ENCODE results near the gene SRGAP1. TPM values are rescaled to one million over a fixed set of nuclear protein-coding genes. Genes with fewer than 3 reads are reported as not detected.

Gene SRGAP1
- total RNA-seq, 1 experiment from 2014 or later: 26.8 TPM

DNA sequence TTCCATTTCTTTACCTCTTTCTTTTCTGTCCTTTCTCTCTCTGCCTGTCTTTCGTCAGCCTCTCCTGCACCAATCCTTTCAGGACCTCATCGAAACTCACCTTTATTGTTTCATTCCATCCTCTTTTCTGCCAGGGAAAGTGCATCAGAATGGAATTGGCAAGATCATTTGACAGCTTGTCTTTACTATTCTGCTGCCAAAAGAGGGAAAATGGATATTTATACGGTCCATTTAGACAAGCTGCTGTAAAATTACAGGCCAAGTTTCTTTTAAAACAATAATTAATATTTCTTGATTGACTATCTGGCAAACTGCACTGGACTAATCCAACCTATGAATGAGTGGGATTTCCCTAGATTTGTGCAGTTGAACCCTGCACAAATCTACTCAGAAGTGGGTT lies 7.6 kb upstream of the SRGAP1 start:
- H3K4me3 ChIP-seq (ENCODE audit: low read depth in 2 of 2, low read length in 2 of 2): no peak overlapping the region
- in situ Hi-C loops (cut with HindIII; ENCODE audit: low pct_unique_long_range_greater_than_20kb, low sequenced_read_pairs) (no loop called here), intact Hi-C loops (cut with micrococcal nuclease; ENCODE audit: unreplicated experiment) (no loop called here)
- no peaks in the 10 kb centered on the region for H3K27me3 ChIP-seq (ENCODE audit: control insufficient read depth, insufficient read depth, low read length)
- no peaks in the 10 kb centered on the region for H3K36me3 ChIP-seq (ENCODE audit: control insufficient read depth, insufficient read depth, low read length)
- CTCF ChIA-PET: no interaction called here
- BruUV-seq (replicated peaks): no TSS peak
- POLR2A ChIA-PET: interaction anchor here (0.6 kb wide), 1 partner anchor 1600 kb away, joined by 3 read pairs; no protein-coding TSS in a partner anchor
- ATAC-seq: no peak
- TF ChIP-seq, protein P1, sequence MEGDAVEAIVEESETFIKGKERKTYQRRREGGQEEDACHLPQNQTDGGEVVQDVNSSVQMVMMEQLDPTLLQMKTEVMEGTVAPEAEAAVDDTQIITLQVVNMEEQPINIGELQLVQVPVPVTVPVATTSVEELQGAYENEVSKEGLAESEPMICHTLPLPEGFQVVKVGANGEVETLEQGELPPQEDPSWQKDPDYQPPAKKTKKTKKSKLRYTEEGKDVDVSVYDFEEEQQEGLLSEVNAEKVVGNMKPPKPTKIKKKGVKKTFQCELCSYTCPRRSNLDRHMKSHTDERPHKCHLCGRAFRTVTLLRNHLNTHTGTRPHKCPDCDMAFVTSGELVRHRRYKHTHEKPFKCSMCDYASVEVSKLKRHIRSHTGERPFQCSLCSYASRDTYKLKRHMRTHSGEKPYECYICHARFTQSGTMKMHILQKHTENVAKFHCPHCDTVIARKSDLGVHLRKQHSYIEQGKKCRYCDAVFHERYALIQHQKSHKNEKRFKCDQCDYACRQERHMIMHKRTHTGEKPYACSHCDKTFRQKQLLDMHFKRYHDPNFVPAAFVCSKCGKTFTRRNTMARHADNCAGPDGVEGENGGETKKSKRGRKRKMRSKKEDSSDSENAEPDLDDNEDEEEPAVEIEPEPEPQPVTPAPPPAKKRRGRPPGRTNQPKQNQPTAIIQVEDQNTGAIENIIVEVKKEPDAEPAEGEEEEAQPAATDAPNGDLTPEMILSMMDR (IDR thresholded peaks at IDR 0.05): no peak
- TF ChIP-seq, protein P2, sequence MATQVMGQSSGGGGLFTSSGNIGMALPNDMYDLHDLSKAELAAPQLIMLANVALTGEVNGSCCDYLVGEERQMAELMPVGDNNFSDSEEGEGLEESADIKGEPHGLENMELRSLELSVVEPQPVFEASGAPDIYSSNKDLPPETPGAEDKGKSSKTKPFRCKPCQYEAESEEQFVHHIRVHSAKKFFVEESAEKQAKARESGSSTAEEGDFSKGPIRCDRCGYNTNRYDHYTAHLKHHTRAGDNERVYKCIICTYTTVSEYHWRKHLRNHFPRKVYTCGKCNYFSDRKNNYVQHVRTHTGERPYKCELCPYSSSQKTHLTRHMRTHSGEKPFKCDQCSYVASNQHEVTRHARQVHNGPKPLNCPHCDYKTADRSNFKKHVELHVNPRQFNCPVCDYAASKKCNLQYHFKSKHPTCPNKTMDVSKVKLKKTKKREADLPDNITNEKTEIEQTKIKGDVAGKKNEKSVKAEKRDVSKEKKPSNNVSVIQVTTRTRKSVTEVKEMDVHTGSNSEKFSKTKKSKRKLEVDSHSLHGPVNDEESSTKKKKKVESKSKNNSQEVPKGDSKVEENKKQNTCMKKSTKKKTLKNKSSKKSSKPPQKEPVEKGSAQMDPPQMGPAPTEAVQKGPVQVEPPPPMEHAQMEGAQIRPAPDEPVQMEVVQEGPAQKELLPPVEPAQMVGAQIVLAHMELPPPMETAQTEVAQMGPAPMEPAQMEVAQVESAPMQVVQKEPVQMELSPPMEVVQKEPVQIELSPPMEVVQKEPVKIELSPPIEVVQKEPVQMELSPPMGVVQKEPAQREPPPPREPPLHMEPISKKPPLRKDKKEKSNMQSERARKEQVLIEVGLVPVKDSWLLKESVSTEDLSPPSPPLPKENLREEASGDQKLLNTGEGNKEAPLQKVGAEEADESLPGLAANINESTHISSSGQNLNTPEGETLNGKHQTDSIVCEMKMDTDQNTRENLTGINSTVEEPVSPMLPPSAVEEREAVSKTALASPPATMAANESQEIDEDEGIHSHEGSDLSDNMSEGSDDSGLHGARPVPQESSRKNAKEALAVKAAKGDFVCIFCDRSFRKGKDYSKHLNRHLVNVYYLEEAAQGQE (IDR thresholded peaks at IDR 0.05; ENCODE audit: insufficient read depth in 1 of 2, low read depth in 2 of 2, low read length in 1 of 2): no peak
- TF ChIP-seq POLR2AphosphoS5 (IDR thresholded peaks at IDR 0.05; ENCODE audit: low read depth, low read length): no peak
- TF ChIP-seq SIN3A (IDR thresholded peaks at IDR 0.05; ENCODE audit: borderline replicate concordance, insufficient read depth, low read depth, low read length): no peak
- no peak for TF ChIP-seq TCF7L2 (IDR thresholded peaks at IDR 0.05; ENCODE audit: low read depth, low read length)
- H3K9me3 ChIP-seq (ENCODE audit: control insufficient read depth, insufficient read depth, low read depth, low read length): no peaks in the 10 kb centered on the region
- H3K27ac ChIP-seq (ENCODE audit: low read length): no peak overlapping the region
- peaks cover 4% of the 10 kb centered on the region; the same call in 1 of the 2 replicates for H3K4me1 ChIP-seq (ENCODE audit: control insufficient read depth, insufficient read depth, low read length)
- no peak for DNase-seq (ENCODE audit: low read depth, low spot score)

DNA sequence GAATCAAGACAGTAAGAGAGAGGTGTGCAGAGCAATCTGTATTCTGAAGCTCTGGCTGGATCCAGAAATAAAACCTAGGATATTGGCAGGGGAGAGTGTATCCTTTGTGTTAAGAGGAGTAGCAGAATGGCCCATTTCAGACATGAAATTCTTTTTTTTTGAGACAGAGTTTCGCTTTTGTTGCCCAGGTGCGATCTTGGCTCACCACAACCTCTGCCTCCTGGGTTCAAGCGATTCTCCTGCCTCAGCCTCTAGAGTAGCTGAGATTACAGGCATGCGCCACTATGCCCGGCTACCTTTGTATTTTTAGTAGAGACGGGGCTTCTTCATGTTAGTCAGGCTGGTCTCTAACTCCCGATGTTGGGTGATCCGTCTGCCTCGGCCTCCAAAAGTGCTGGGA lies 6.1 kb upstream of the SRGAP1 start:
- Histone ChIP-seq H3K27ac (ENCODE audit: low read length) (no peak overlapping the region), H3K27me3 (ENCODE audit: control insufficient read depth, insufficient read depth, low read length) (no peaks in the 10 kb centered on the region), H3K4me3 (ENCODE audit: low read depth in 2 of 2, low read length in 2 of 2) (no peak overlapping the region), H3K9me3 (ENCODE audit: control insufficient read depth, insufficient read depth, low read depth, low read length) (no peaks in the 10 kb centered on the region), H3K36me3 (ENCODE audit: control insufficient read depth, insufficient read depth, low read length) (no peaks in the 10 kb centered on the region), H3K4me1 (ENCODE audit: control insufficient read depth, insufficient read depth, low read length) (peaks cover 8% of the 10 kb centered on the region)
- ChIA-PET CTCF (interaction anchor here (0.7 kb wide), 2 partner anchors 133 to 424 kb away, joined by 4 to 9 read pairs; no protein-coding TSS in a partner anchor), POLR2A (no interaction called here)
- DNase-seq (ENCODE audit: low read depth, low spot score): no peak
- BruUV-seq (replicated peaks): no TSS peak
- in situ Hi-C loops (cut with HindIII; ENCODE audit: low pct_unique_long_range_greater_than_20kb, low sequenced_read_pairs): no loop called here
- TF ChIP-seq, protein P2 (IDR thresholded peaks at IDR 0.05; ENCODE audit: insufficient read depth in 1 of 2, low read depth in 2 of 2, low read length in 1 of 2): no peak
- TF ChIP-seq, protein P1 (IDR thresholded peaks at IDR 0.05): no peak
- no peak for TF ChIP-seq TCF7L2 (IDR thresholded peaks at IDR 0.05; ENCODE audit: low read depth, low read length)
- no peak for ATAC-seq
- intact Hi-C loops (cut with micrococcal nuclease; ENCODE audit: unreplicated experiment): no loop called here
